Left renal cortex interstitium (tissue), 4 donors: Measurements from ENCODE around the gene CRIP3. TPM values are rescaled to one million over a fixed set of nuclear protein-coding genes. Genes with fewer than 3 reads are reported as not detected.

ENCODE experiments used
- DNase-seq, 4 donors: peaks; one replicate each; pipeline ENCODE4 v3.0.0-alpha.2; 2013; ENCODE audit warnings: low read depth in 4 of 4, low spot score in 2 of 4, missing footprints in 1 of 4
- polyA plus RNA-seq, 4 donors: library from polyadenylated mRNA; unstranded; fragments of 120-200 nt; gene quantifications; one replicate each; pipeline ENCODE4 v1.2.1, GENCODE V29; 2013; ENCODE audit not compliant: insufficient read length in 4 of 4

The CRIP3 gene
- polyA plus RNA-seq, 4 donors: 2.2 to 9.7 (median 6.0) TPM

DNA sequence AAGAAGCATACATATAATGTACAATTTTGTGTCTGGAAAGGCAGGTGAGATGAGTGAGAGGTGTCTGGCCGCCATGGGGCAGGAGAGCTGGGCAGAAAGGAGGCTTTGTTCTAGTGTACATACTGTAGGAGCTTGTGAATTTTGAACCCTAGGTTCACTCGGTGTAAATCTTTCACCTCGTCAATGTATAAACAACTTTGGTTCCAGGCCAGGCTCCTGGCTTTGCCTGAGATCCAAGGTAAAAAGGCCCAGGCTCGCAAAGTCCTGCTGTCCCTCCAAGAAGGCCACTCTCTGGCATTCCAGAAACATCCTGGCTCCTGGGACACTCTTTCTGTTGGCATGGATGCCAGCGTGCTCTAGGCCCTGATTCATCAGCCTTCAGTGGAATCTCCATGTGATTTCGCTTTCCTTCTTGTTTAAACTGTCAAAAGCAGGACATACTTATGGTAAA lies 17.7 kb downstream of the CRIP3 start:
- DNase-seq: no peak

DNA sequence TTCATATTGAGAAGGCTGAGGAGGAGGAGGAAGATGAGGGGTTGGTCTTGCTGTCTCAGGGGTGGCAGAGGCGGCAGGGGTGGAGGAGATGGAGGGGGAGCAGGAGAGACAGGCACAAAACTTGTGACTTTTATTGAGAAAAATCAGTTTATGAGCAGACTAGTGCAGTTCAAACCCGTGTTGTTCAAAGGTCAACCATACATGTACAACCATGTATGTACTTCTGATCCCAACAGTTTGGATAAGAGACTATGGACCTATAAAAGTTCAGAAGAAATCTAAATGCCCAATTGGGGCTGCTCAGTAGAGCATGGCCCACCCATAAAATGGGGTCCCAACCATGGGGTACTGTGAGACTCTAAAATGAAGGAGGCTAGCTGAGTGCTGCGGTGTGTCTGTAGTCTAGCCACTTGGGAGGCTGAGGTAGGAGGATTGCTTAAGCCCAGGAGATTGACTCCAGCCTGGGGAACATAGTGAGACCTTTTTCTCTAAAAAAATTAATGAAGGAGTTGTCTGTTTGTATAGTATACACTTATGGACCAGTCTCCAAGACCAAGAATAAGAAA lies 18.2 kb downstream of the CRIP3 start:
- DNase-seq: no peak

DNA sequence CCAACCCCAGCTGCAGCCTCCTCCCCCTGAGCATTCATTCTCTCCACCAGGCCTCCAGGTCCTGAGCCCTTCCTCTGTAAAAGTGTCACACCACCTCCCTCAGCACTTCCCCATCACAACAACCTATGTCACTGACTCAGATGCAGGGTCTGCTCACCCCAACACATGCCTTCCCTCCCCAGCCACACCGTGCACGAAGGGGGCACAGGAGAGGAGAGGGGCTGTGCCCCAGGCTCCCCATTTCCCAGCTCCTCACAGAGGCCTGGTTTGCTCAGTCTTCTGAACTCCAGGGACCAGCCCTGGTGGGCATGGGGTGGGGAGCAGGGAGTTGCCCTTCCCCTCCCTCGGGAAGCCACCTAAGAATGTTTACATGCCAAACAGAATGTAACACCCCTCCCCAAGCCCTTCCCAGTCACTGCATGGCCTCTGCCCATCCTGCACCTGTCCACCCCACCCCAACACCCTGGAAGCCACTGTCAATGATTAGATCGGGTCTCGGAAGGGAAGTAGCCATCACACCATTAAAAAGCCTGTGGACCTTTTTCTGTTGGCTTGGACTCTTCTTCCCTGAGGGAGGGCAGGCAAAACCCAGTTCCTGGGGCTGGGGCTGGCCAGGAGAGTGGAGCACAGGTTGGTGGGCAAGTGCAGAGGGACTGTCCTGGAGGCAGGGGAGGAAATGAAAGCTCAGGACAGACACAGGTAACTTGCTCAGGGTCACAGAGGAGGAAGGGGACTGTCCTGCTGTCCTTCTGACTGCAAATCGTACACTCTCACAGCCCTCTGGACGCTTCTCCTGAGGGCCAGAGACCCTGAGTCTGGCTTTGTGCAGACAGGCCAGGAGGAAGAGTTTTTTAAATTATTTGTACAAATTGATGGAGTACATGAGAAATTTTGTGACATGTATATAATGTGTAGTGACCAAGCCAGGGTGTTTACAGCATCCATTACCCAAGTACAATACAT lies 20.6 kb downstream of the CRIP3 start:
- DNase-seq: no peak

DNA sequence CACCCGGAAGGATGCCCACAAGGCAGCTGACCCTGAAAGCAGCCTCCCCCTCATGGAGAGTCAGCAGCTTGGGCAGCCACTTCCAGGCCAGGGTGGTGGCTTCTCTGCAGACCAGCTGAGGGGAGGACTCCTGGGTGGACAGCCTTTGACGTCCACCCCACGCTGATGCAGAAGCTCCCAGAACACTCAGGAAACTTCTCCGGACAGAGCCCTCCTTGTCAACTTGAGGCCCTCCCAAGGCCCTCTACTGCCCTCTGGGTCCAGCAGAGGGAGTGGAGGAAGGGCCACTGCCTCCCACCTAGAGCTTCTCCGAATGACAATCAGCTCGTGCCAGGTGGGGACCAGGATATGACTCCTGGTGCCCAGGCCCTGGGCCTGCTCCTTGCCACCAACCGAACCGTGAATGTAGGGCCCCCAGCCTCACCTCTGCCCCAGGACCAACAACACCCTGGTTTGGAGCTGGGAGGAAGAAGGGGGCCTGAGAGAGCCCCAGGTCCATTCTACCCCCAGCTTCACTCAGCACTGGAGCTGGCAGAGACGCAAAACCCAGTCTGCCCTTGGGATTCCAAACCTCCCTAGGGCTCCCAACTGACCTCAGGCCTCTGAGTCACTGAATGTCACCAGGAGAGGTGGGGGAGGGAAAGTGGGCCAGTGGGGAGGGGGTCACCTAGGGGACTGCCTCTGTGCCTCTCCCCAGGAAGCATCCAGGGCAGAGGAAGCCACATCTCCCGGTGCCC lies 21.5 kb downstream of the CRIP3 start:
- no peak for DNase-seq

DNA sequence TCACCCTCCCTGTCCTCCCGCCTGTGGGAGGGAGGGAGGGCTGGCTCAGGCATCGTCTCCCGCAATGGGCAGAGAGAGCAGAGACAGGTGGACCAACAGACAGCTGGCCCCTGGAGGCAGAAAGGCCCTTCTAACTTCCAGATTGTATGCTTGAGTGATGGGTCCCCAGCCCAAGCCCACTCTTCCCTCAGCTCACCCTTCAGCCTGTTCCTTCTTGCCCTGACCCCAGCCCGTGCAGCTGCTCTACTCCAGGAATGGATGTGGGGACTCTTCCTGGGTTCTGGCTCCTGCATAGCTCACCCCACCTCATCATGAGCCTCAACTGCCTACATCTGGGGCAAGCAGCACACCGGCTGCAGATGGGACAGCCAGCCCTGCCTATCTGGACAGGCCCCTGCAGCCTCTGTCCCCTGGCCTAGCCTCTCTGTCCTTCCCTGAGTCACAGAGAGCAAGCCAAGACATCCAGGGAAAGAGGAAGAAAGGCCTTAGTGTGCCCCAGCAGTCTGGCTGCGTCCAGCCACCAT lies 22.1 kb downstream of the CRIP3 start:
- no peak for DNase-seq

DNA sequence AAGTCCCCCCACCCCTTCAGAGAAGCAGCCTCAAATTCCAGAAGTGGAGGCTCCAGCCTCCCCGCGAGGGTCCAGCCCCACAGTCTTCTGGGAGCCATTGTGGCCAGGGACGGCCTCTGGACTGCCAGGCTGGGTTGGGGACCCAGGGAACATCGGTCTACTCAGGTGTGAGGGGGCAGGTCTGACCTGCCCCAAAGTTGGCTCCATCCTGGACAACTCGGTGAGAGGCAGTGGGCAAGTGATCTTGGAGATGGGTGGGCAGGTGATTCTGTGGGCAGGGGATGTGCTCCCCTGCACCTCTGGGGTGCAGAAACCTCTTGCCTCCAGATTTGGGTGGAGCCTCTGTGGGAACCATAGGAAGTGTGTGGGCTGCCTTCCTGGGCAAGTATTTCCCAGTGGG lies 22.8 kb downstream of the CRIP3 start:
- no peak for DNase-seq

DNA sequence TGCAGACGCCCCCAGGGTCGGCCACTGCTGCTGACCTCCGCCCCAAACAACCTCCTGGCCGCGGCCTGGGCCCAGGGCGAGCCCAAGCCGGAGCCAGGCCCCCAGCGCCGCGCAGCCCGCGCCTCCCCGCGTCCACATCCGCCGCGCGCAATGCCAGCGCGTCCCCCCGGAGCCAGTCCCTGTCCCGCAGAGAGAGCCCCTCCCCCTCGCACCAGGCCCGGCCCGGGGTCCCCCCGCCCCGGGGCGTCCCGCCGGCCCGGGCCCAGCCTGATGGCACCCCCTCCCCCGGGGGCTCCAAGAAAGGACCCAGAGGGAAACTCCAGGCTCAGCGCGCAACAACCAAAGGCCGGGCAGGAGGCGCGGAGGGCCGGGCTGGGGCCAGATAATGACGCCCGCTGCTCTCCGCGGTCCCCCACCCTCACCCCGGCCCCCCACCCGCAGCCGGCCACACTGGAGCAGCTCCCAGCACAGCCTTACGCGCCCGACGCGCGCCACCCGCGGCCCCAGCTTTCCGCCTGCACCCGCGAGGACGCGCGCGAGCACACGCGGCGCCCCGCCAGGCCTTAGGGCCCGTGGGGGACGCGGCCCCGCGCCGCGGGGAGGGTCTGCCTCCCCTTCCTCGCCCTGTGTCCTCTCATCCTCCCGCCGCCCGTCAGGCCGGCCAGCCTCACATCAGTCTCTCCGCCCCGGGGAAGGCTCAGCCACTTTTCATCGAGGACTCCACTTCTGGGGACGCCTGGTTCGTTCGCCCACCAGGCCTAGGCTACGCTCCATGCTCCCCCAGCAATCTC lies 23.4 kb downstream of the CRIP3 start:
- no peak for DNase-seq

DNA sequence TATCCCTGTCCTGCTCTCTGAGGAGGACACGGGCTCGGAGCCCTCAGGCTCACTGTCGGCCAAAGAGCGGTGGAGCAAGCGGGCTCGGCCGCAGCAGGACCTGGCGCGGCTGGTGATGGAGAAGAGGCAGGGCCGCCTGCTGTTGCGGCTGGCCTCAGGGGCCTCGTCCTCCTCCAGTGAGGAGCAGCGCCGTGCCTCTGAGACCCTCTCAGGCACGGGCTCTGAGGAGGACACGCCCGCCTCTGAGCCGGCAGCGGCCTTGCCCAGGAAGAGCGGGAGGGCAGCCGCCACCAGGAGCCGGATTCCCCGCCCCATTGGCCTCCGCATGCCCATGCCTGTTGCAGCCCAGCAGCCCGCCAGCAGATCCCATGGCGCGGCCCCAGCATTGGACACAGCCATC lies 24.7 kb downstream of the CRIP3 start:
- DNase-seq: no peak

DNA sequence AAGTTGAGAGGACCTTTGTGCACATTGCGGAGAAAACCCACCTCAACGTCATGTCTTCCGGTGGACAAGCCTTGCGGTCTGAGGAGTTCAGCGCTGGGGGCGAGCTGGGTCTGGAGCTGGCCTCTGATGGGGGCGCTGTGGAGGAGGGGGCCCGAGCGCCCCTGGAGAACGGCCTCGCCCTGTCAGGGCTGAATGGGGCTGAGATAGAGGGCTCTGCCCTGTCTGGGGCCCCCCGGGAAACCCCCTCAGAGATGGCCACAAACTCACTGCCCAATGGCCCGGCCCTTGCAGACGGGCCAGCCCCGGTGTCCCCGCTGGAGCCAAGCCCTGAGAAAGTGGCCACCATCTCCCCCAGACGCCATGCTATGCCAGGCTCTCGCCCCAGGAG lies 25.1 kb downstream of the CRIP3 start:
- no peak for DNase-seq

DNA sequence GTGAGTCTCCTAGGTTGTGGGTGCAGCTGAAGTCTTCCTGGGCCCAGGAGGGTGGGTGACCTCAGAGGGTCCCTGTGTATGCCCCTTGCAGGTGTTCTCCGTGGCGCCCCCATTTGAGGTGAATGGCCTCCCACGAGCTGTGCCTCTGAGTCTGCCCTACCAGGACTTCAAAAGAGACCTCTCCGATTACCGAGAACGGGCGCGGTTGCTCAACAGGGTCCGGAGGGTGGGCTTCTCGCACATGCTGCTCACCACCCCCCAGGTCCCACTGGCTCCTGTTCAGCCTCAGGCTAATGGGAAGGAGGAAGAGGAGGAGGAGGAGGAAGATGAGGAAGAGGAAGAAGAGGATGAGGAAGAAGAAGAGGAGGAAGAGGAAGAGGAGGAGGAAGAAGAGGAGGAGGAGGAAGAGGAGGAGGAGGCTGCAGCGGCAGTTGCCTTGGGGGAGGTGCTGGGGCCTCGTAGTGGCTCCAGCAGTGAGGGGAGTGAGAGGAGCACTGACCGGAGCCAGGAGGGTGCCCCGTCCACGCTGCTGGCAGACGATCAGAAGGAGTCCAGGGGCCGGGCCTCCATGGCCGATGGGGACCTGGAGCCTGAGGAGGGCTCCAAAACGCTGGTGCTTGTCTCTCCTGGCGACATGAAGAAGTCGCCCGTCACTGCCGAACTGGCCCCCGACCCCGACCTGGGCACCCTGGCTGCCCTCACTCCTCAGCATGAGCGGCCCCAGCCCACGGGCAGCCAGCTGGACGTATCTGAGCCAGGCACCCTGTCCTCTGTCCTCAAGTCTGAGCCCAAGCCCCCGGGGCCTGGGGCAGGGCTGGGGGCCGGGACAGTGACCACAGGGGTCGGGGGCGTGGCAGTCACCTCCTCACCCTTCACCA lies 25.8 kb downstream of the CRIP3 start:
- no peak for DNase-seq

DNA sequence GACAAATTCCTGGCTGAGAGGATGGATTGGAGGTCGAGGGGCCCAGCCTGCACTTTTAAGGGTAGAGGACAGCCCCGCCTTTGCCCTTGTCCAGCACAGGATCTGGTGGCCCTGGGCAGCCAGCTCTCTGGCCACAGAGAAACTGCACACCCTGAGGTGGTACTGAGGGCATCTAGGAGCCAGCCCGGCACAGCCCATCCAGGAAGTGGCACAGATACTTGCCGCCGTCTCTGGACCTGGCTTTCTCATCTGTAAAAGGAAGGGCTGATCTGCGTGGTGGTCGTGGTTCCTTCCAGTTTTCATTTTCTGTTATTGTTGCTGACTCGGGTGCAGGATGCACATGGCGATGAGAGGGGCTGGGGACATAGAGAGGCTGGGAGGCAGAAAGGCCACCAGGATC lies 26.6 kb downstream of the CRIP3 start:
- no peak for DNase-seq

DNA sequence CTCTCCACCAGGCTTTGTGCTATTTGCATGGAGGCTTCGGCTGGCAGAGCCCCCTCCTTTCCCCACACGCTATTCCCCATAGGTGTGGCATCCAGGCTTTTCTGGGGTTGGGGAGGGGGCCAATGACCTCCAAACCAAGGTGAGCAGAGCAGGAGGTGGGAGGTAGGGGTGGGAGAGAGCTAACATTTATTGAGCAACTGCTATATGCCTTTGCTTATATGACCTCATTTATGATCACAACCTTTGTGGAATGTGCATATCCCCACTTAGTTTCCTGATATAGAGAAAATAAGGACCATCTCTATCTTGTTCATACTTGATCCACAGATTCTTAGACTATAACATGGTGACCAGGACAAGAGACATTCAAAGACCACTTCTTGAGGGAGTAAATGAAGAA lies 28.4 kb downstream of the CRIP3 start:
- no peak for DNase-seq

DNA sequence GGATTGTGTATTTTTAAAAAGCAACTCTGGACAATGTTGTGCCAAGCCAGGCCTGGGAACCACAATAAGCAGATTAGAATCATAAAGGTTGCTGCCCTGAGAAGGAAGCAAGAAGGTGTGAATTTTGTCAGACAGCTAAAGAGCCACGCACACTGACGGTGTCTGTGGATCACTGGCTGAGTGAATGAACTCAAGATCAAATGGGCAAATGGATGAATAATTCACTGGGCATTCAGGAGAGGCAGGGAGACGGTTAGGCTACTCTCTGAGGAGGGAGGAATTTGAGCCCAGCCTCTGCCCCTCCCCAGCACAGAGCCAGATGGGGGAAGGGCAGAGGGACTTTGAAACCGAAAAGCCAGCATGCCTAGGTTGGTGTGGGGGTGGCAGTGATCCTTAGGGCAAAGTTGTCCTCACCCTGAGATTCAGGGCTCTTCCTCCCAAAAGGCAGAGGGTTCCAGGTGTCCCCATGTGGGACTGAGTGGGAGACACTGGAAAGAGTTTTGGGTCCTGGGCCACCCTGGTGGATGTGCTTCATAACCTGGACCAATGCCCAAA lies 30.0 kb downstream of the CRIP3 start:
- DNase-seq: no peak

DNA sequence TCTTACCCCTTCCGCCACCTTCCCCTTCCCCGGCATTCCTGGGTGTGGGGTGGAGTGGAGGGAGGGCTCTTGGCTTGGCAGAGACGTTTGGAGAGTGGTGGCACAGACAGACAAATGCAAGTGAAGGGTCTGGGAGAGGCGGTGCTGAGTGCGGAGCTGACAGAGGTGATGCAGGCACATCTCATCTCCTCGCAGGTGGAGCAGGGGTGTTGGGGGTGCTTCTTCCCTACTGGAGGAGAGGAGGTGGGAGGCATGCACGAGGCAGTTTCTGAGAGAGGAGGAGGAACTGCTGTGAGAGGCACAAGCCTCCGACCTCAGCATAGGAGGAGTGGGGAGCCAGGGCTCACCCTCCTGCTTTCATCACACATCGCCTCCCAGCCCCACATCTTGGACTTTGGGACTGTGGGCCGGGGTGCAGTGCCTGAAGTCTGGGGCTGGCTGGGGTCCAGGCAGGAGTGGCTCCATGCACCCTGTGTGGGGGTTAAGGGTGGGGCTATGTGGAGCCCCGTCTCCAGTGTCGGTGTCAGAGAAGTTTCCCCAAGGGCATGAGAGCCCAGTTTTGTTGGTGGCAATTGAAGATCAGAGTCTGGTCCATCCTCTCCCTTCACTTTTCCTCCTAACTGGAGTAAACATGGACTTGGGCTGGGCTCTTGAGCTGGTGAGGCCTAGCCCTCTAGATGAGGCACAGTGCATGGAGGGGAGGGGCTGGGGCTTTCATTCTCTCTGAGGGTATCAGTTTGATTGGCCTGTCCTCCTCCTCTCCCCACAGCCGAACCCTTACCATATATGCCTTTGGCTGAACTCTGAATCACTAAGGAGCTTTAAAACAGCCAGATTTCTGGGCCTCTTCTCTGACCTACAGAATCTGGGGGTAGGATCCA lies 30.7 kb downstream of the CRIP3 start:
- no peak for DNase-seq

DNA sequence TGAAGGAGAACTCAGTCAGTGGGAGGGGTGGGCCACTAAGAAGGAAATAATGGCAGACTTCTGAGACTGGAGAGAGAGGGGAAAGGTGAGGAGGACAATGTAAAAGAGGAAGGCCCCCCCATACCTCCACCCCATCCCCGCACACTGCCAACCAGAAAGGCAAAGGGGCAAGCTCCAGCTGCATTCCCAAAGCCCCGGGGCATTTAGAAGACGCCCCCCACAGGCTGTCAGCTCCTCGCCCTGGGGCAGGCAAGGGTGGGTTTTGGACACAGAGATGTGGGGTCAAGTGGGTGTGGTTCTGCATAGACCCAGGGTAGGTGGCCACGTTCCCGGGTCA lies 31.4 kb downstream of the CRIP3 start:
- DNase-seq: no peak

DNA sequence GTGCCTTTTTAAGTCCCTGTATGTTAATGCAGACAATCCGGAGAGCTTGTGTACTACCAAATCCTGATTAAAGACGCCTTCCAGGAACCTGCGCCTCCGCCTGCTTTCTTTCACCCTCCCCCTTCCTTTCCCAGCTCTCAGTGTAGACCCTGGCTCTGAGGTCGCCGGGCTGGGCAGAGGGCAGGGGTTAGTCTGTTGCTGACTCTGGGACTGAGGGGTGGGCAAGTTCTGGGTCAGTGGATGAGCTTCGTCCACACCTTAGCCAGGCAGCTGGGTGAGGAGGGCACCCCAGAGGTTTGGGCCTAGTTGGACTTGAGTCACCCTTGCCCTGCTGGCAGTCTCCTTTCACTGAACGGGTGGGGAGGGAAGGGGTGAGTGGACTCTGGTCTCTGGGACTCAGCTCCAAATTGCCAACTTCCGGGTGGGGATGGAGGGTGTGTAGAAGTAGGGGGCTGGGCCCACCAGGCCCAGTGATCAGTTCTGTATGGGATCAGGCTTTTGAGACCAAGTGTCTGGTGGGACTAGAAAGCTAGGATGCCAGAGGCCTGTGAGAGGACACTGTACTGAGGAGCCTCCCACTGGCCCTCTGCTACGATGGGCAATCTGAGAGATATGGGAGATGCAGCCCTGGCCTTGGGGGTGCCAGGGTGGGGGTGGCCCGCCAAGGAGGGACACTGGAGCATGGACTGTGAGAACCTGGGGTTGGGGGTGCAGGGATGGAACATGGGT lies 31.9 kb downstream of the CRIP3 start:
- no peak for DNase-seq

DNA sequence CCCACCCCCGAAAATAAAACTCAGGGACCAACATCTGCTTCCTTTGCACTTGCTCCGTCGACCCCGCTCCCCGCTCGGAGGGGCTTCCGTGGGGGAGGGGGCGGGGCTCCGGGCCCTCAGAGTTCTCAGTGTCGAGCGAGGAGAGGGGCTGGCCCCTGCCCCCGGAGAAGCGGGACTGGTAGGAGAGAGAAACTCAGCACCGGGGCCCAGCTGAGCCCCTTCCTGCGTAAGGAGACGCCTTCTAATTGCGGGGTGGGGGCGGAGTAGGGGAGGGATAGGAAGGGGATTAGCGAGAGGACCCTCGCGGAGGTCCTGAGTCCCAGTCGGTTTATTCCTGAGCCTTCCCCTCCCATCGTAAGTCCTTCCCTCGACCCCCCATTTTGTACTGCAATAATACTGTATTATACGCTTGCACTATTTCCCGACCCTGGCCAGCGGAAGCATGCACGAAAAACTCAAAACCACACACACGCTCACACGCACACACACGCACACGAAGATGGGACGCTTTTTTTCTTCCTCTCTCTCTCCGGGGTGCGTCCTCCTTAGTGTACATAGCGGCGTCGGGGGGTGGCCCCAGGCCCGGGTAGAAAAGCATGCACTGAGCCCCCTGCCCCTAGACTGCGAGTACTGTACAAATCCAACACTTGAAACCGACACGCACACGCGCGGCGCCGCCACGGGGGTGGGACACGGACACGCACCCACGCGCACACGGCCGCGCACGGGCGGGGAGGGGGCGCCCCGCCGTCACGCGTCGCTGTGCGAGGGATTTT lies 32.6 kb downstream of the CRIP3 start:
- DNase-seq: no peak
